GM20000 (cell line): ENCODE data around the gene ZP2.
"Not testable (repeated sequence)": the region's sequence is repeated elsewhere in the genome, so short reads cannot be mapped to it uniquely, and the experiment has no call there.

Source experiments
- DNase-seq: peaks from one replicate; pipeline ENCODE4 v3.0.0; 2012; ENCODE audit warnings: low spot score
- CTCF ChIP-seq: IDR thresholded peaks from 2 replicates; pipeline ENCODE4 v1.5.1; 2012; ENCODE audit warnings: mild to moderate bottlenecking, control low read depth; ENCODE audit errors: extremely low read depth, missing control alignments

ZP2 gene

GRCh38 chr16:21197621-21198020 lies 13.8 kb downstream of the ZP2 start:
- no peak for DNase-seq
- no peak for TF ChIP-seq CTCF

GRCh38 chr16:21197112-21197511 lies 14.3 kb downstream of the ZP2 start:
- DNase-seq: no peak

GRCh38 chr16:21195330-21195729 lies 16.0 kb downstream of the ZP2 start:
- DNase-seq: not testable (repeated sequence)

More at GRCh38 chr16:21197112-21197511, 14.3 kb downstream of the ZP2 start:
- no peak for TF ChIP-seq CTCF

GRCh38 chr16:21194771-21195301 lies 16.5 kb downstream of the ZP2 start:
- TF ChIP-seq CTCF: no peak
- DNase-seq: peak; percentile 19

GRCh38 chr16:21192991-21193390 lies 18.4 kb downstream of the ZP2 start:
- TF ChIP-seq CTCF: no peak
- no peak for DNase-seq

GRCh38 chr16:21190599-21190998 lies 20.8 kb downstream of the ZP2 start:
- no peak for TF ChIP-seq CTCF
- no peak for DNase-seq

- TF ChIP-seq CTCF: no peak
Measured at GRCh38 chr16:21190013-21190412, 21.4 kb downstream of the ZP2 start.

GRCh38 chr16:21189311-21189710 lies 22.1 kb downstream of the ZP2 start:
- no peak for TF ChIP-seq CTCF
- no peak for DNase-seq

More at GRCh38 chr16:21190013-21190412, 21.4 kb downstream of the ZP2 start:
- no peak for DNase-seq
